ENCODE measurements around the gene VPS35L.
"Not testable (repeated sequence)": the region's sequence is repeated elsewhere in the genome, so short reads cannot be mapped to it uniquely, and the experiment has no call there.

The VPS35L gene

GRCh38 chr16:19716728-19717127 lies 161.2 kb downstream of the VPS35L start:
- not testable (repeated sequence) for DNase-seq

DNA sequence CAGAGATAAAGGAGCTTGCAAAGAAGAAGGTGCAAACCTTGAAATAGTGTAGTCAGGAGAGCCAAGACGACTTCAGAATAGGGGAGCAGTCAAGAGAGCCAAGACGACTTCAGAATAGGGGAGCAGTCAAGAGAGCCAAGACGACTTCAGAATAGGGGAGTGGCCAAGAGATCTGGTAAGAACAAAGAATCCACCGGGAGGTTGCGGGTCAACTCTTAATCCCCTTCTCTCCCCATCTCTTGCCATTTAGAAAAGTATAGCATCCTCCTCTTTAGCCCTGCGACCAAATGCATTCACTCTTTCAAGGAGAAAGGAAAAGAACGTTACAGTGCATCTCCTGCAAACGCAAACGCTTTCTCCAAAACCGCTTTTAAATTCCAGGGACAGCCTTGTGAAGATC lies 161.8 kb downstream of the VPS35L start:
- no peak for DNase-seq

DNA sequence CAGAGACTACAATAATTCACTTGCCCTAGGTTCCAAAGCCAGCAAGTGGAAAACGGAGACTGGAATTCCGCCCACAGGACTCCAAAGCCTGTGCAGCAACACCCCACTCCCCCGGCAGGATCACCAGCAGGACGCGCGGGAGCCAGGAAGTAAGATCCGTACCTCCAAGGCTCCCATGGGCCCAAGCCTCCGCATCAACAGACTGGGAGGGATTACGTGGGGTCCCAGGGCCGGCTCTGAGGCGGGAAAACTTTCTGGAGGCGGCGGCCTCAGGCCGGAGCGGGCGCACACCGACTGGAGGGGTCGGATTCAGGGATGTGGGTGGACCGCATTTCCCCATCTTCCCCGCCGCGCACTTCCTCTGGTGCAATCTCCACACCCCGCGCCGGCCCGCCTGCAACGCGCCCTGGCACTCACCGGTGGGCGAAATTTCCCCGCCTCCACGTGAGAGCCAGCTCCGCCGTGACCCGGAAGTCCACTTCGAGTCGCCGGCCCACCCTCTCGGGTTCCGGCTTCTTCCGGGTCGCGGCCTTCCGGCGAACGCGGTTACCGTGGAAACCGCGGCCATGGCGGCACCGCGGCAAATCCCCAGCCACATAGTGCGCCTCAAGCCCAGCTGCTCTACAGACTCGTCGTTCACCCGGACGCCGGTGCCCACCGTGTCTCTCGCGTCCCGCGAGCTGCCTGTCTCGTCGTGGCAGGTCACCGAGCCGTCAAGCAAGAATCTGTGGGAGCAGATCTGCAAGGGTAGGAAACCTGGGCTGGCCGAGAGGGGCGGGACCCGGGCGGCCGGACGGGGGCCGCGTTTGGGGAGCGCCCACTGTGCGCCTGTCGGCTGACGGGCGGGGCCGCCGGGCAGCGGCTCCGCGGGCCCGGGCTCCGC lies 162.5 kb downstream of the VPS35L start, which contains the start of the genes IQCK and KNOP1:
Gene IQCK, plus strand, starts transcription at position 531 of the 883 bp plus-strand sequence. Its CDS starts 36 bp downstream, at position 567.
Gene KNOP1, minus strand, starts transcription at position 487 of the 883 bp plus-strand sequence. CDS start 3,192 bp downstream, outside the sequence.
- peak; percentile 72 for DNase-seq

- DNase-seq, result no peak
Observed at GRCh38 chr16:19718624-19718965, 163.1 kb downstream of the VPS35L start.

- DNase-seq, result no peak
Observed at GRCh38 chr16:19722269-19722952, 166.9 kb downstream of the VPS35L start.

GRCh38 chr16:19722981-19723380 lies 167.5 kb downstream of the VPS35L start:
- no peak for DNase-seq

GRCh38 chr16:19728636-19728965 lies 173.1 kb downstream of the VPS35L start:
- no peak for DNase-seq

DNA sequence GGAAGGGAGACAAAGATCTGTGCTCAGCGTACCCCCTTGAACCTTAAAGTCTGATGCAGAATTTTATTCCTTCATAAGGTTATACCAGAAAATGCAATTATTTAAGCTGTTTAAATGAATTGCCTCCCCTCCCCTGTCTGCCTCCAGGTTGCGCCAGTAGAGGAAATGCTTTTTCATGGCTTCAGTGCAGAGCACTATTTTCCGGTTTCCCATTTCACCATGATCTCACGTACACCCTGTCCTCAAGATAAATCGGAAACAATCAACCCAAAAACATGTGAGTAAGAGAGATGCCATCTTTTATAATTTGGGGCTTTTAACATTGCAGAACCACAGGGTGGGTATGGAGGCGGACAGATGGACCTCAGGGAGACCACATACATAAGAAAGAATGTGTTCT lies 178.0 kb downstream of the VPS35L start:
- no peak for DNase-seq

GRCh38 chr16:19735074-19735867 lies 179.8 kb downstream of the VPS35L start:
- DNase-seq, result no peak

DNA sequence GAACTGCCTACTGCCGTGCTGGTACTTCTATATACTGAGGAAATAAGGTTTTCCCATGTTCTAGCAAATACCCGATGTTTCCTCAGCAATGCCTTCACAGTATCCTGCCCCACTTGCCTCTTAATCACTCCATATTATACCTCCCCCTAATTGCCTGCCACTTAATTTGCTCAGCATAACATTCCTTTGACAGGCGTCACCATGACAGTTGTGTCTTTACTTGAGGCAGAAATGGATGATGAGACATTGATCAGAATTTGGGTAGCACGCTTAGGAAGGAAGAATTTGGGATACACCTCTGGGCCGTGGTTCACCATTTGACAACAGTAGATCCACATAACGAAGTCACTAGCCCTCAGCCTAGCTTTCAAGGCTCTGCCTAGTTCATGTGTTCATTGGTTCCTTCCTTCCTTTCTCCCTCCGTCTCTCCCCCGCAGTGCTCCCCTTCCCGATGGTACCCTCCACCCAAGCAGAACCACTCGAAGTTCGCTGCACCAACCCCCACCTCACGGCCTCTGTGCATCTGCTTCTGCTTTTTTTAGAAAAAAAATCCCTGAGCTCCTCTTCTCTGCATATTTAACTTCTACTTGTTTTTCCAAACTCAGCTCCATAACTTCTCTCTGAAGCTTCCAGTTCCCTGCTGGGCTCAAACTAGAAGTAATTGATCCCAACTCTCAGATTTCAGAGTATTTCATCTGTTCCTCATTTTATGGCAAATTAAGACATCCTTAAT lies 182.0 kb downstream of the VPS35L start:
- no peak for DNase-seq

GRCh38 chr16:19741354-19741753 lies 185.9 kb downstream of the VPS35L start:
- DNase-seq, result no peak

- no peak for DNase-seq
Observed at GRCh38 chr16:19743816-19744159, 188.3 kb downstream of the VPS35L start.

- DNase-seq, result no peak
Observed at GRCh38 chr16:19744670-19745069, 189.2 kb downstream of the VPS35L start.

- DNase-seq, result no peak
Observed at GRCh38 chr16:19745286-19746010, 189.9 kb downstream of the VPS35L start.

- no peak for DNase-seq
Observed at GRCh38 chr16:19746561-19746960, 191.1 kb downstream of the VPS35L start.

DNA sequence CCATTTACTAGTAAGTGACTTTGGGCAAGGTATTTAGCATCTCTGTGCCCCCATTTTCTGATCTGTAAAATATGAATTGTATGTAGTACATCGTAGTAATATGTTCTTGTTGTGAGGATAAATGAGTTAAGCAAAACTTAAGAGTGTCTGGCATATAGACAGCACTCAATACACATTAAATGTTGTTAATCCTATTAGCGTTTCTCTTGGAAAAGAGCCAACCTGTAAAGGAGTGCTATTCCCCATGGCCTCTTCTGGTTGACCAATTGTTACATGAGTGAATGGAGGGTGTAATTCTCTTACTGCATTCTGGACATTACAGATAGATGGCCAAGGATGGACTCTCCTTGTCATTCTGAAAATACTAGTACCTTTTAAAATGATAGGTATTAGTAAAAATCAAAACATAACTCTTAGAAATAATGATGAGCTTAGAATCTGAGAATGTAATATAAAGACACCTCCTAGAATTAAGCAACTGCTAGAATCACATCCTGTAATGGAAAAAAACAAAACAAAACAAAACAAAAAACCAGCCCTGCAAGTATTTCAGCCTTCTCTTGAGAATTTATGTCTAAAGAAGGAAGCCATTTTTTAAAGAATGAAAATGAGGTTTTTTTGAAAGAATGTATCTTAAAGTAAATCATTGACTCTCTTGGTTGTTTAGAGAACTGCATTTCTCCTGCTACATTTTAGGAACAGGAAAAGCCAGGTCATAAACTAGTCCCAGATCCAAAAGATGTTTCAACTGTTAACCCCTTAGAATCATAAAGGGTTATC lies 193.1 kb downstream of the VPS35L start:
- no peak for DNase-seq

GRCh38 chr16:19749571-19750080 lies 194.1 kb downstream of the VPS35L start:
- DNase-seq, result no peak
